HepG2 (cell line): Measurements from ENCODE around the gene FILIP1. TPM values are rescaled to one million over a fixed set of nuclear protein-coding genes. Genes with fewer than 3 reads are reported as not detected.

Source experiments
- ATAC-seq: fragments of 200-7000 bp; cut with Tn5 transposase; 3 replicates; pipeline ENCODE4 v1.9.1; 2020; ENCODE audit warnings: mild to moderate bottlenecking, moderate library complexity
- BruUV-seq: library from RNA; stranded (reverse); fragments of 400-500 nt; replicated peaks from 2 replicates; lab custom pipeline; 2021; lab: Mats Ljungman, UMichigan
- CTCF ChIA-PET: fragments of 300-600 bp; formaldehyde crosslinking; extraction: SDS; loops from one replicate; lab custom pipeline; 2021; ENCODE audit warnings: low total read pairs, inconsistent platforms, low intra/inter-chr PET ratio; lab: Yijun Ruan, JAX
- POLR2A ChIA-PET: fragments of 350-600 bp; sonication (Branson Sonifier 250); formaldehyde crosslinking; loops from one replicate; lab custom pipeline; 2020; ENCODE audit warnings: antibody characterized with exemption, inconsistent platforms; lab: Yijun Ruan, JAX
- DNase-seq: peaks from one replicate; pipeline ENCODE4 v3.0.0-alpha.2; 2015; ENCODE audit warnings: low spot score
- FAIRE-seq: peaks from 3 replicates; lab custom pipeline; 2011; peaks lifted over from hg19 to GRCh38; lab: Jason Lieb, UNC
- H2AFZ ChIP-seq: one replicate; pipeline ENCODE4 v1.6.1; 2011; ENCODE audit warnings: low read length, inconsistent platforms
- H3K27ac ChIP-seq: fragments of 300-600 bp; 3 replicates; pipeline ENCODE4 v1.8.0; 2011; ENCODE audit warnings: mixed run types, mild to moderate bottlenecking, mixed read lengths, low read length, inconsistent platforms; ENCODE audit not compliant: insufficient read depth; ENCODE audit errors: extremely low read length
- H3K27me3 ChIP-seq, 2 experiments: fragments of 200-600 bp in 1 of 2; 2 replicates in 1 of 2; 3 replicates in 1 of 2; pipeline versions ENCODE4 v1.6.0 to v1.8.0; 2011; ENCODE audit warnings: low read length in 2 of 2, mild to moderate bottlenecking in 2 of 2, moderate library complexity in 2 of 2, inconsistent platforms in 1 of 2; ENCODE audit not compliant: insufficient read depth in 2 of 2, control insufficient read depth in 1 of 2
- H3K36me3 ChIP-seq, 2 experiments: fragments of 200-600 bp in 1 of 2; replicated peaks in 1 of 2; 2 replicates in 1 of 2; 3 replicates in 1 of 2; pipeline versions ENCODE4 v1.5.1 to v1.8.0; 2011; ENCODE audit warnings: low read length in 2 of 2, inconsistent platforms in 1 of 2; ENCODE audit not compliant: insufficient read depth in 2 of 2, control insufficient read depth in 1 of 2
- H3K4me1 ChIP-seq: 2 replicates; pipeline ENCODE4 v1.5.1; 2012; ENCODE audit warnings: low read length, inconsistent platforms; ENCODE audit not compliant: insufficient read depth
- H3K4me2 ChIP-seq: 2 replicates; pipeline ENCODE4 v1.6.0; 2011; ENCODE audit warnings: low read depth, low read length, inconsistent platforms
- H3K4me3 ChIP-seq, 3 experiments: fragments of 200-600 bp in 1 of 3; sonication (generic), shearing (Covaris generic) in 1 of 3; replicated peaks in 1 of 3; 2 replicates each; pipeline ENCODE4 v1.5.1; 2011 to 2016; ENCODE audit warnings: low read length in 3 of 3, inconsistent platforms in 2 of 3, low read depth in 2 of 3, mild to moderate bottlenecking in 2 of 3, control low read depth in 1 of 3, mixed read lengths in 1 of 3; ENCODE audit not compliant: insufficient read depth in 1 of 3
- H3K79me2 ChIP-seq: one replicate; pipeline ENCODE4 v1.6.1; 2011; ENCODE audit warnings: low read length, inconsistent platforms; ENCODE audit not compliant: insufficient read depth
- H3K9ac ChIP-seq: 2 replicates; pipeline ENCODE4 v1.6.0; 2011; ENCODE audit warnings: mild to moderate bottlenecking, low read depth, low read length, inconsistent platforms; ENCODE audit not compliant: insufficient read depth
- H3K9me3 ChIP-seq: 2 replicates; pipeline ENCODE4 v1.5.1; 2012; ENCODE audit warnings: mild to moderate bottlenecking, low read length
- H4K20me1 ChIP-seq: 2 replicates; pipeline ENCODE4 v1.6.0; 2011; ENCODE audit warnings: inconsistent platforms, mild to moderate bottlenecking, low read length, moderate library complexity; ENCODE audit not compliant: insufficient read depth
- ARNTL ChIP-seq: sonication (generic); formaldehyde crosslinking; IDR thresholded peaks from 2 replicates; pipeline ENCODE4 v1.4.0; 2020; ENCODE audit warnings: mild to moderate bottlenecking, missing genetic modification reagents
- ATF7 ChIP-seq, 2 experiments: fragments of 450-650 bp in 1 of 2; sonication (generic) in 1 of 2; formaldehyde crosslinking in 1 of 2; IDR thresholded peaks; 2 replicates each; pipeline versions ENCODE4 v1.4.0 to v1.6.1; 2016 to 2020; ENCODE audit warnings: antibody characterized with exemption in 1 of 2, mild to moderate bottlenecking in 1 of 2, missing genetic modification reagents in 1 of 2
- CHCHD3 ChIP-seq: sonication (generic); formaldehyde crosslinking; IDR thresholded peaks from 2 replicates; pipeline ENCODE4 v1.8.0; 2022; ENCODE audit warnings: mild to moderate bottlenecking, missing genetic modification reagents, moderate library complexity
- GABPB1 ChIP-seq: IDR thresholded peaks from 2 replicates; pipeline ENCODE4 v1.6.1; 2016; ENCODE audit warnings: mild to moderate bottlenecking, missing genetic modification reagents, moderate library complexity, missing compliant biosample characterization
- JARID2 ChIP-seq: sonication (generic); formaldehyde crosslinking; IDR thresholded peaks from 2 replicates; pipeline ENCODE4 v1.8.1; 2023; ENCODE audit warnings: missing genetic modification reagents, inconsistent platforms; ENCODE audit not compliant: insufficient replicate concordance
- KDM4B ChIP-seq: sonication (generic); formaldehyde crosslinking; IDR thresholded peaks from 2 replicates; pipeline ENCODE4 v1.4.0; 2020; ENCODE audit warnings: missing genetic modification reagents
- MTF2 ChIP-seq: sonication (generic); formaldehyde crosslinking; IDR thresholded peaks from 2 replicates; pipeline ENCODE4 v1.5.0; 2020; ENCODE audit warnings: missing genetic modification reagents, borderline replicate concordance
- RFXANK ChIP-seq: IDR thresholded peaks from 2 replicates; pipeline ENCODE4 v1.6.1; 2016
- SOX5 ChIP-seq: IDR thresholded peaks from 2 replicates; pipeline ENCODE4 v1.6.1; 2016; ENCODE audit warnings: borderline replicate concordance
- ZNF225 ChIP-seq: sonication (generic); formaldehyde crosslinking; IDR thresholded peaks from 2 replicates; pipeline ENCODE4 v1.4.0; 2020; ENCODE audit warnings: mild to moderate bottlenecking, missing genetic modification reagents
- ZNF263 ChIP-seq: sonication (generic); formaldehyde crosslinking; IDR thresholded peaks from 2 replicates; pipeline ENCODE4 v1.4.0; 2020; ENCODE audit warnings: missing genetic modification reagents
- ZNF350 ChIP-seq: sonication (generic); formaldehyde crosslinking; IDR thresholded peaks from 2 replicates; pipeline ENCODE4 v1.4.0; 2020; ENCODE audit warnings: mild to moderate bottlenecking, low read depth, missing genetic modification reagents, borderline replicate concordance
- ZNF446 ChIP-seq: sonication (generic); formaldehyde crosslinking; IDR thresholded peaks from 2 replicates; pipeline ENCODE4 v1.5.0; 2020; ENCODE audit warnings: mild to moderate bottlenecking, missing genetic modification reagents
- ZNF678 ChIP-seq: sonication (generic); formaldehyde crosslinking; IDR thresholded peaks from 2 replicates; pipeline ENCODE4 v1.4.0; 2020; ENCODE audit warnings: mild to moderate bottlenecking, missing genetic modification reagents
- ZNF773 ChIP-seq: sonication (generic); formaldehyde crosslinking; IDR thresholded peaks from 2 replicates; pipeline ENCODE4 v1.4.0; 2020; ENCODE audit warnings: missing genetic modification reagents, borderline replicate concordance
- WGBS: methylation state at CpG from one replicate; pipeline ENCODE4 v1.1.6; 2017; ENCODE audit warnings: low lambda C conversion rate; 5-methylcytosine and 5-hydroxymethylcytosine counted together
- in situ Hi-C: cut with HindIII; loops from 2 replicates; pipeline ENCODE4 v1.10.0; 2017; ENCODE audit warnings: low pct_unique_long_range_greater_than_20kb; ENCODE audit not compliant: extremely low pct_ligation_motif_present
- intact Hi-C: fragments of 100-400 bp; cut with micrococcal nuclease; formaldehyde crosslinking; loops from one replicate; pipeline ENCODE4 v1.10.0; 2022; ENCODE audit not compliant: unreplicated experiment
- polyA plus RNA-seq, 8 experiments: library from polyadenylated mRNA; depleted of rRNA in 3 of 8; stranded (reverse) in 7 of 8; unstranded in 1 of 8; fragments of >200 nt; fragmentation: Illumina TruSeq in 4 of 8; extraction: Trizol in 4 of 8; gene quantifications; 2 replicates each; pipeline versions ENCODE4 v1.2.1 to v1.2.3, GENCODE V29; 2011 to 2016; ENCODE audit warnings: low read depth in 4 of 8, missing spikeins in 1 of 8, mixed read lengths in 1 of 8; ENCODE audit not compliant: insufficient read depth in 1 of 8
- total RNA-seq, 5 experiments: library from RNA; depleted of rRNA; stranded (reverse); fragments of >200 nt; fragmentation: Illumina TruSeq; extraction: Trizol; gene quantifications; 2 replicates each; pipeline ENCODE4 v1.2.3, GENCODE V29; 2016; ENCODE audit warnings: low read depth in 1 of 5
- TF ChIP-seq, protein P1 (sequence below): sonication (generic); formaldehyde crosslinking; IDR thresholded peaks from 2 replicates; pipeline ENCODE4 v1.4.0; 2020; ENCODE audit warnings: missing genetic modification reagents
- TF ChIP-seq, protein P2 (sequence below): sonication (generic); formaldehyde crosslinking; IDR thresholded peaks from 2 replicates; pipeline ENCODE4 v1.5.0; 2020; ENCODE audit warnings: missing genetic modification reagents

Gene FILIP1
- total and polyA plus RNA-seq, 2 of the 13 experiments (the other 11 are each of a cell fraction or from before 2014, with no cell fraction given), result not detected

DNA sequence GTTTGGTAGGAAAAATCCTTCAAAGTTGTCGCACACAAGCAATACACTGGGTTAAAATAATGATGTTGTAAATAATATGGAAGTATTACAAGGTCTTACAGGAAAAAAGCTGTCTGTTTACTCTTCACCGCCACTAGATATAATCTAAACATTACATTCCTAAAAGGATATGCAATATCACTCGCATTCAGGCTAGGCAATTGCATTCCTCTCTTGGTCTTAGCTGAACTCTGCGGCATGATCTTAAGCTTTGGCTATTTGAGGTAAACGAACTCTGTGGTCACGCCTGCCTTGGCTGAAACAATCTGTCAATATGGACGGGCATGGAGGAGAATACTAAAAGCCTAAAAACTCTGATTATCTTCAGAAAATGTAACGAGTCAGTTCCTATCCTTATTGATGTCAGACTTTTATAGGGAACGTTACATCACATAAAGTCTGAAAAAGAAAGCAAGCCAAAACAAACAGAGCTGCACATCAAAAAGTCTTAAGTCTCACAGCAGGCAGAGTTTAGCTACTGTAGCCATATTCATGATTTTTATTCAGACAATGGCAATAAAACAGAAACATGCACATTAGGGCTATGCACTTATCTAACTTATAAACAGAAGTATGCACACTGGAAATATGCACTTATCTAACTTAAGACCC lies 30.8 kb upstream of the FILIP1 start:
- Histone ChIP-seq H3K36me3 (no peaks in the 10 kb centered on the region), H3K4me2 (peak overlapping the region; percentile 42), H3K4me3 (peak overlapping the region in 1 of 3 experiments; percentile 19; a peak in 2 of 6 replicates), H3K9me3 (0 out of 2 replicates have a peak, but pooled peaks cover 3% of the 10 kb centered on the region), H3K79me2 (no peaks in the 10 kb centered on the region), H3K4me1 (peaks cover 12% of the 10 kb centered on the region), H2AFZ (no peak overlapping the region), H4K20me1 (no peaks in the 10 kb centered on the region), H3K27me3 (no peaks in the 10 kb centered on the region), H3K27ac (no peak overlapping the region), H3K9ac (no peak overlapping the region)
- in situ Hi-C loops, result loop anchor here (10.0 kb wide), 1 partner anchor 240 kb away; the partner anchor contains the start of gene TMEM30A
- BruUV-seq, result no TSS peak
- DNase-seq (peak; percentile 95), ATAC-seq (peak; percentile 99), FAIRE-seq (peak; percentile 98)
- ChIA-PET CTCF (interaction anchor here (1.1 to 1.6 kb wide), 2 partner anchors 227 to 258 kb away, joined by 3 read pairs; no protein-coding TSS in a partner anchor), POLR2A (interaction anchor here (0.6 to 1.0 kb wide), 4 partner anchors 21 to 281 kb away, joined by 3 to 5 read pairs (median 3); partner anchors contain the start of genes COX7A2, SENP6 and TMEM30A)
- intact Hi-C loops, result loop anchor here (2.0 kb wide), 1 partner anchor 76 kb away; the partner anchor contains the start of gene SENP6
- under 1% methylated on average over 9 of the region's 9 CpGs for WGBS
- TF ChIP-seq RFXANK (CRISPR knock-in tag) (no peak), CHCHD3 (CRISPR knock-in tag) (no peak), ZNF350 (CRISPR knock-in tag) (no peak), ATF7 (IDR thresholded peaks at IDR 0.05) (peak; percentile 63), ATF7 (CRISPR knock-in tag; IDR thresholded peaks at IDR 0.05) (no peak), ZNF678 (CRISPR knock-in tag) (no peak), MTF2 (CRISPR knock-in tag) (no peak), KDM4B (no peak), ARNTL (CRISPR knock-in tag) (no peak), JARID2 (CRISPR knock-in tag) (no peak), ZNF773 (no peak), ZNF446 (CRISPR knock-in tag) (no peak), SOX5 (CRISPR knock-in tag) (peak; percentile 79), ZNF225 (no peak), ZNF263 (CRISPR knock-in tag) (no peak), GABPB1 (CRISPR knock-in tag) (no peak; the same call in 1 of the 2 replicates)
- TF ChIP-seq, protein P1, sequence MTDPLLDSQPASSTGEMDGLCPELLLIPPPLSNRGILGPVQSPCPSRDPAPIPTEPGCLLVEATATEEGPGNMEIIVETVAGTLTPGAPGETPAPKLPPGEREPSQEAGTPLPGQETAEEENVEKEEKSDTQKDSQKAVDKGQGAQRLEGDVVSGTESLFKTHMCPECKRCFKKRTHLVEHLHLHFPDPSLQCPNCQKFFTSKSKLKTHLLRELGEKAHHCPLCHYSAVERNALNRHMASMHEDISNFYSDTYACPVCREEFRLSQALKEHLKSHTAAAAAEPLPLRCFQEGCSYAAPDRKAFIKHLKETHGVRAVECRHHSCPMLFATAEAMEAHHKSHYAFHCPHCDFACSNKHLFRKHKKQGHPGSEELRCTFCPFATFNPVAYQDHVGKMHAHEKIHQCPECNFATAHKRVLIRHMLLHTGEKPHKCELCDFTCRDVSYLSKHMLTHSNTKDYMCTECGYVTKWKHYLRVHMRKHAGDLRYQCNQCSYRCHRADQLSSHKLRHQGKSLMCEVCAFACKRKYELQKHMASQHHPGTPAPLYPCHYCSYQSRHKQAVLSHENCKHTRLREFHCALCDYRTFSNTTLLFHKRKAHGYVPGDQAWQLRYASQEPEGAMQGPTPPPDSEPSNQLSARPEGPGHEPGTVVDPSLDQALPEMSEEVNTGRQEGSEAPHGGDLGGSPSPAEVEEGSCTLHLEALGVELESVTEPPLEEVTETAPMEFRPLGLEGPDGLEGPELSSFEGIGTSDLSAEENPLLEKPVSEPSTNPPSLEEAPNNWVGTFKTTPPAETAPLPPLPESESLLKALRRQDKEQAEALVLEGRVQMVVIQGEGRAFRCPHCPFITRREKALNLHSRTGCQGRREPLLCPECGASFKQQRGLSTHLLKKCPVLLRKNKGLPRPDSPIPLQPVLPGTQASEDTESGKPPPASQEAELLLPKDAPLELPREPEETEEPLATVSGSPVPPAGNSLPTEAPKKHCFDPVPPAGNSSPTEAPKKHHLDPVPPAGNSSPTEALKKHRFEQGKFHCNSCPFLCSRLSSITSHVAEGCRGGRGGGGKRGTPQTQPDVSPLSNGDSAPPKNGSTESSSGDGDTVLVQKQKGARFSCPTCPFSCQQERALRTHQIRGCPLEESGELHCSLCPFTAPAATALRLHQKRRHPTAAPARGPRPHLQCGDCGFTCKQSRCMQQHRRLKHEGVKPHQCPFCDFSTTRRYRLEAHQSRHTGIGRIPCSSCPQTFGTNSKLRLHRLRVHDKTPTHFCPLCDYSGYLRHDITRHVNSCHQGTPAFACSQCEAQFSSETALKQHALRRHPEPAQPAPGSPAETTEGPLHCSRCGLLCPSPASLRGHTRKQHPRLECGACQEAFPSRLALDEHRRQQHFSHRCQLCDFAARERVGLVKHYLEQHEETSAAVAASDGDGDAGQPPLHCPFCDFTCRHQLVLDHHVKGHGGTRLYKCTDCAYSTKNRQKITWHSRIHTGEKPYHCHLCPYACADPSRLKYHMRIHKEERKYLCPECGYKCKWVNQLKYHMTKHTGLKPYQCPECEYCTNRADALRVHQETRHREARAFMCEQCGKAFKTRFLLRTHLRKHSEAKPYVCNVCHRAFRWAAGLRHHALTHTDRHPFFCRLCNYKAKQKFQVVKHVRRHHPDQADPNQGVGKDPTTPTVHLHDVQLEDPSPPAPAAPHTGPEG (CRISPR knock-in tag), result no peak
- TF ChIP-seq, protein P2, sequence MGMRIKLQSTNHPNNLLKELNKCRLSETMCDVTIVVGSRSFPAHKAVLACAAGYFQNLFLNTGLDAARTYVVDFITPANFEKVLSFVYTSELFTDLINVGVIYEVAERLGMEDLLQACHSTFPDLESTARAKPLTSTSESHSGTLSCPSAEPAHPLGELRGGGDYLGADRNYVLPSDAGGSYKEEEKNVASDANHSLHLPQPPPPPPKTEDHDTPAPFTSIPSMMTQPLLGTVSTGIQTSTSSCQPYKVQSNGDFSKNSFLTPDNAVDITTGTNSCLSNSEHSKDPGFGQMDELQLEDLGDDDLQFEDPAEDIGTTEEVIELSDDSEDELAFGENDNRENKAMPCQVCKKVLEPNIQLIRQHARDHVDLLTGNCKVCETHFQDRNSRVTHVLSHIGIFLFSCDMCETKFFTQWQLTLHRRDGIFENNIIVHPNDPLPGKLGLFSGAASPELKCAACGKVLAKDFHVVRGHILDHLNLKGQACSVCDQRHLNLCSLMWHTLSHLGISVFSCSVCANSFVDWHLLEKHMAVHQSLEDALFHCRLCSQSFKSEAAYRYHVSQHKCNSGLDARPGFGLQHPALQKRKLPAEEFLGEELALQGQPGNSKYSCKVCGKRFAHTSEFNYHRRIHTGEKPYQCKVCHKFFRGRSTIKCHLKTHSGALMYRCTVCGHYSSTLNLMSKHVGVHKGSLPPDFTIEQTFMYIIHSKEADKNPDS (CRISPR knock-in tag), result no peak
